Smooth muscle cell (in vitro differentiated cells): ENCODE data around the gene CAPN10. TPM values are rescaled to one million over a fixed set of nuclear protein-coding genes. Genes with fewer than 3 reads are reported as not detected.

Experiments
- DNase-seq: peaks from one replicate; lab custom pipeline; 2025; ENCODE audit not compliant: unreplicated experiment; lab: John Stamatoyannopoulos, UW
- H2AFZ ChIP-seq: fragments of 200-600 bp; sonication (generic); 2 replicates; pipeline ENCODE4 v1.6.0; 2016; ENCODE audit warnings: antibody characterized with exemption, low read depth, mild to moderate bottlenecking
- H3F3A ChIP-seq: fragments of 200-600 bp; sonication (generic); 2 replicates; pipeline ENCODE4 v1.6.0; 2017; ENCODE audit warnings: antibody characterized with exemption, low read depth
- H3K27ac ChIP-seq: fragments of 200-600 bp; sonication (generic); 2 replicates; pipeline ENCODE4 v1.5.1; 2016; ENCODE audit warnings: low read depth, mild to moderate bottlenecking
- H3K27me3 ChIP-seq: fragments of 200-600 bp; sonication (generic); 2 replicates; pipeline ENCODE4 v1.6.1; 2016; ENCODE audit warnings: low read depth, mild to moderate bottlenecking
- H3K36me3 ChIP-seq: fragments of 200-600 bp; sonication (generic); 2 replicates; pipeline ENCODE4 v1.5.1; 2016; ENCODE audit warnings: low read depth
- H3K4me1 ChIP-seq: fragments of 200-600 bp; sonication (generic); 2 replicates; pipeline ENCODE4 v1.5.1; 2016; ENCODE audit warnings: low read depth
- H3K4me2 ChIP-seq: fragments of 200-600 bp; sonication (generic); 2 replicates; pipeline ENCODE4 v1.6.0; 2016; ENCODE audit warnings: mild to moderate bottlenecking
- H3K4me3 ChIP-seq: fragments of 200-600 bp; sonication (generic); 2 replicates; pipeline ENCODE4 v1.5.1; 2016; ENCODE audit warnings: mild to moderate bottlenecking
- H3K79me2 ChIP-seq: fragments of 200-600 bp; sonication (generic); 2 replicates; pipeline ENCODE4 v1.6.0; 2016; ENCODE audit warnings: low read depth, mild to moderate bottlenecking
- H3K9ac ChIP-seq: fragments of 200-600 bp; sonication (generic); 2 replicates; pipeline ENCODE4 v1.6.0; 2016; ENCODE audit warnings: low read depth
- H3K9me3 ChIP-seq: fragments of 200-600 bp; sonication (generic); replicated peaks from 2 replicates; pipeline ENCODE4 v1.5.1; 2016; ENCODE audit warnings: low read depth
- H4K20me1 ChIP-seq: fragments of 200-600 bp; sonication (generic); 2 replicates; pipeline ENCODE4 v1.6.0; 2016; ENCODE audit warnings: low read depth
- WGBS: methylation state at CpG from one replicate; pipeline ENCODE4 v1.1.7; 2016; ENCODE audit warnings: low lambda C conversion rate; 5-methylcytosine and 5-hydroxymethylcytosine counted together
- polyA plus RNA-seq: library from polyadenylated mRNA; unstranded; fragments of >200 nt; fragmentation: Nextera tagmentation; extraction: Ambion mirVana; gene quantifications from 2 replicates; pipeline ENCODE4 v1.2.1, GENCODE V29; 2016
- total RNA-seq: library from RNA; depleted of rRNA; stranded (reverse); fragments of >200 nt; gene quantifications from 2 replicates; pipeline ENCODE4 v1.2.3, GENCODE V29; 2014
- TF ChIP-seq, protein P1 (sequence below): fragments of 200-600 bp; sonication (generic); IDR thresholded peaks from 2 replicates; pipeline ENCODE4 v1.5.1; 2017; ENCODE audit warnings: borderline replicate concordance, mild to moderate bottlenecking, antibody characterized with exemption; ENCODE audit not compliant: insufficient read depth, poor library complexity, severe bottlenecking

CAPN10 gene
- total and polyA plus RNA-seq, 2 experiments from 2014 or later, result 6.6 to 17.0 TPM

DNA sequence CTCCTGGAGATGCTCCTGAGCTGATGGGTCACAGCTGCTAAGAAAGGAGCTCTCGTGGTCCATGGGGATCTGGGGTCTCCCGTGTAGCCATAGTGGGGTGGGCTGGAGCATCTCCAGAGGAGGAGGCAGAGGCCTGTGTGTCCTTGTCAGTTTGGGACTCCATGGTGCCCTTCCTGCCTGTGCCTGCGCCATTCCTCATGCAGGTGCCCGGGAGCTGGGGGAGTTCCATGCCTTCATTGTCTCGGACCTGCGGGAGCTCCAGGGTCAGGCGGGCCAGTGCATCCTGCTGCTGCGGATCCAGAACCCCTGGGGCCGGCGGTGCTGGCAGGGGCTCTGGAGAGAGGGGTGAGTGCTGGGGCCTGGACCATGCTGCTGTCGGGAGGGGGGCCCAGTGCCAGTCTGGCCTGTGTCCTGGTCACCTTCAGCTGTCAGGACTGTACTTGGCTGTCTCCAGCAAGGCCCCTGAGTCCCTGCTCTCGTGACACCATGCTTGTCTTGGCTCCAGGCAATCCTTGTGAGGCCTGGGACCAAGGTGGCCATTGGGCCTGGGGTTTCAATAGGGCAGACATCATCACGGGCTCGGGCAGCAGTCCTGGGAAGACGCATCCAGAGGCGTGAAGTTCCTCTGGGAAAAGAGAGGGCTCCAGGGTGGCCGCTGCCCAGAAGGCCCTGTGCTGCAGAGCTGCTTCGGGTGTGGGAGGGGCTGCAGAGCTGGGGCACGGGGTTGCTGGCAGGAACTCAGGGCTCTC is 7.3 kb downstream of the CAPN10 start:
- DNase-seq, result no peak
- TF ChIP-seq, protein P1, sequence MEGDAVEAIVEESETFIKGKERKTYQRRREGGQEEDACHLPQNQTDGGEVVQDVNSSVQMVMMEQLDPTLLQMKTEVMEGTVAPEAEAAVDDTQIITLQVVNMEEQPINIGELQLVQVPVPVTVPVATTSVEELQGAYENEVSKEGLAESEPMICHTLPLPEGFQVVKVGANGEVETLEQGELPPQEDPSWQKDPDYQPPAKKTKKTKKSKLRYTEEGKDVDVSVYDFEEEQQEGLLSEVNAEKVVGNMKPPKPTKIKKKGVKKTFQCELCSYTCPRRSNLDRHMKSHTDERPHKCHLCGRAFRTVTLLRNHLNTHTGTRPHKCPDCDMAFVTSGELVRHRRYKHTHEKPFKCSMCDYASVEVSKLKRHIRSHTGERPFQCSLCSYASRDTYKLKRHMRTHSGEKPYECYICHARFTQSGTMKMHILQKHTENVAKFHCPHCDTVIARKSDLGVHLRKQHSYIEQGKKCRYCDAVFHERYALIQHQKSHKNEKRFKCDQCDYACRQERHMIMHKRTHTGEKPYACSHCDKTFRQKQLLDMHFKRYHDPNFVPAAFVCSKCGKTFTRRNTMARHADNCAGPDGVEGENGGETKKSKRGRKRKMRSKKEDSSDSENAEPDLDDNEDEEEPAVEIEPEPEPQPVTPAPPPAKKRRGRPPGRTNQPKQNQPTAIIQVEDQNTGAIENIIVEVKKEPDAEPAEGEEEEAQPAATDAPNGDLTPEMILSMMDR, result no peak
- Histone ChIP-seq H3K79me2 (peaks cover 11% of the 10 kb centered on the region), H3K9ac (no peak overlapping the region), H3K9me3 (no peaks in the 10 kb centered on the region), H2AFZ (no peak overlapping the region), H3K4me2 (no peak overlapping the region), H3K36me3 (no peaks in the 10 kb centered on the region), H3F3A (no peaks in the 10 kb centered on the region), H3K27ac (no peak overlapping the region), H4K20me1 (peaks cover 49% of the 10 kb centered on the region), H3K27me3 (no peaks in the 10 kb centered on the region), H3K4me3 (no peak overlapping the region), H3K4me1 (no peaks in the 10 kb centered on the region)
- WGBS, result 96% methylated on average over 19 of the region's 19 CpGs

DNA sequence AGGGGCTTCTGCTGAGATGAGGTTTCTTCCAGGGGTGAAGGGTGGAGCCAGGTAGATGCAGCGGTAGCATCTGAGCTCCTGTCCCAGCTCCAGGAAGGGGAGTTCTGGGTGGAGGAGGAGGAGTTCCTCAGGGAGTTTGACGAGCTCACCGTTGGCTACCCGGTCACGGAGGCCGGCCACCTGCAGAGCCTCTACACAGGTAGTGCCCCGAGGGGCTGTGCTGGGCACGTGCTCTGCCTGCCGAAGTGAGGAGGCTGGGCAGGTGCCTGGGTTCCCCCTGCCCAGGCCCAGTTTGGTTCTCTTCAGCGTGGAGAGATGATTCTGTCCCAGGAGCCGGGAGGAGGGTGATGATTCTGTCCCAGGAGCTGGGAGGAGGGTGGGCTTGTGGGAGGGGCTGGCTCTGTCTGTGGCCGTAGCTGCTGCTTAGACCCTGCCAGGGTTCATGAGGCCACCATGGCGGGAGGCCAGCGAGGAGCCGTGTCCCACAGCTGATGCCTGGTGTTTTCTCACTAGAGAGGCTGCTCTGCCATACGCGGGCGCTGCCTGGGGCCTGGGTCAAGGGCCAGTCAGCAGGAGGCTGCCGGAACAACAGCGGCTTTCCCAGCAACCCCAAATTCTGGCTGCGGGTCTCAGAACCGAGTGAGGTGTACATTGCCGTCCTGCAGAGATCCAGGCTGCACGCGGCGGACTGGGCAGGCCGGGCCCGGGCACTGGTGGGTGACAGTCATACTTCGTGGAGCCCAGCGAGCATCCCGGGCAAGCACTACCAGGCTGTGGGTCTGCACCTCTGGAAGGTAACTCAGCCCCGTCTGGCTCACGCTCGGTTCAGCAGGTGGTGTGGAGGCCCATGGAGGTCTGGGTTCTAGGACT is 8.2 kb downstream of the CAPN10 start:
- Histone ChIP-seq H3K36me3 (no peaks in the 10 kb centered on the region), H3K27me3 (no peaks in the 10 kb centered on the region), H2AFZ (no peak overlapping the region), H3K9ac (no peak overlapping the region), H3K4me3 (no peak overlapping the region), H3K27ac (no peak overlapping the region), H3K4me2 (no peak overlapping the region), H3K4me1 (no peaks in the 10 kb centered on the region), H3K79me2 (peaks cover 2% of the 10 kb centered on the region), H4K20me1 (peaks cover 41% of the 10 kb centered on the region), H3F3A (no peaks in the 10 kb centered on the region), H3K9me3 (no peaks in the 10 kb centered on the region)
- WGBS, result 96% methylated on average over 34 of the region's 34 CpGs
- DNase-seq, result no peak
- TF ChIP-seq, protein P1, result no peak

DNA sequence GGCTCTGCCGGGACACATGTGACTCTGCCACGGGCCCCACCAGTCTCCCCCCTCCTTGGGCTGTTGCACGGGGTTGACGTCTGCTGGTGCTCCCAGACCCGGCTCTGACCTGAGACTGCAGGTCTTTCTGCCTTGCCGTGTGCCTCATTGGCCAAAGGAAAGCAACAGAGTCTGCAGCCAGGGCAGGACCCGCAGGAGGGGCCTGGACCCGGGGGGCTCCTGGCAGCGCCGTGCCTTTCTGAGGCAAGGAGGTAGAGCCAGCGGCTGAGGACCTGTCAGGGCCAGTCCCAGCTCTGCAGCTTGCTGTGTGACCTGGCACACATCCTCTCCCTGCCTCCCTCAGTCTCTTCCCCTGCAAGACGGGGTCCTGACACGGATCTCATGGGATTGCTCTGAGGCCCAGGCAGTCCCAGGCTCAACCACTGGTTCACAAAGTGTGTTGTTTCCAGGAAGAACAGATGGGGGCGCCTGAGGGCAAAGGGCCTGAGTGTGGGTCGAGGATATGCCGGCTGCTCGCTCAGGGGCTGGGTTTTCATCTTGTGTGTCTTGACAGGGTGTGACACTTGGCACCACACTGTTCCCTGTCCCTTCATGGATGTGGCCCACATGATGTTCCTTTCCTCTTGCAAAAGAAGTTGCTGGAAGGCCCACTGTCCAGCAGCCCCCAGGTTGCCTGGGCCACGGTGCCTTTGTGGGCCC is 9.0 kb downstream of the CAPN10 start:
- H3K27me3 ChIP-seq, result no peaks in the 10 kb centered on the region
- no peaks in the 10 kb centered on the region for H3K4me1 ChIP-seq
- no peak overlapping the region for H2AFZ ChIP-seq
- no peak overlapping the region for H3K27ac ChIP-seq
- H3K9ac ChIP-seq, result no peak overlapping the region
- TF ChIP-seq, protein P1, result peak; percentile 5
- WGBS, result 81% methylated on average over 18 of the region's 18 CpGs
- H3K9me3 ChIP-seq, result no peaks in the 10 kb centered on the region
- no peaks in the 10 kb centered on the region for H3F3A ChIP-seq
- peaks cover 37% of the 10 kb centered on the region for H4K20me1 ChIP-seq
- no peak overlapping the region for H3K4me3 ChIP-seq
- H3K36me3 ChIP-seq, result no peaks in the 10 kb centered on the region
- H3K4me2 ChIP-seq, result no peak overlapping the region
- no peaks in the 10 kb centered on the region for H3K79me2 ChIP-seq
- DNase-seq, result no peak
